GM04504 (cell line): Measurements from ENCODE around the gene OR5K1.

Source experiments
- DNase-seq: peaks from one replicate; pipeline ENCODE4 v3.0.0-alpha.2; 2012; ENCODE audit warnings: low read depth

OR5K1 gene

DNA sequence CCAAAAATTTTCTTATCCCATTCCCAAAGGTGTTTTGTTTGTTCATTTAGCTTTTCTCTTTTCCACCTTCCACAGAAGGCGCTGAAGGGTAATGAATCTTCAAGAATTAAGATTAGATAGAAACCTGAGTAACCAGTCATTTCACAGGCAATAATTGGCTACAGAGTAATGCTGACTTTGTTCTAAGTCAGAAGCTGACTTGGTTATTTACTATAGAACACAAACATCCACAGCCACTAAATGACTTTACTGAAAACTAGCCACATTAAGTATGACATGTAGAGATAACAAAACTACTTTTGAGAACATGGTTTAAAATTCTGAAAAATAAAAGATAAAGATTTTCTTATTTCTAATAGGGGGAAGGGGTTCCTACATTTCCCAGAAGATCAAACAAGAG, 51.9 kb downstream of the OR5K1 start:
- DNase-seq: no peak

DNA sequence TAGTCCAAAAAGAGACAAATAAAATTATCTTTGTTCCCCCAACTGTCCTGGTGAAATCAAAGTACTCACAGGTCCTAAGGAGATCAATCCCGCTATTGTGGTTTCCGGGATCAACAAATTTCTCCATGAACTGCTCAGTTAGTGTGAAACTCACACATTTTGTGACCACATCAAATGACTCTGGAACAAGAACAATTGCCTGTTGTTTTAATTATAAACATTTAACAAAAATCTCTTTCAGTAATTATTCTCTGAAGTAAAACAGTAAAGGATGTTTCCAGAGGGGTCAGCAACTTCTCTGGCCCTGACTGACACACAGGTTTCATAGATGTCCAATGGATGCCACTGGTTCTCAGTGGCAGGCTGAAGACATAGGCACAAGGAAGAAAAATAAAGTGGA, 55.8 kb downstream of the OR5K1 start:
- no peak for DNase-seq

DNA sequence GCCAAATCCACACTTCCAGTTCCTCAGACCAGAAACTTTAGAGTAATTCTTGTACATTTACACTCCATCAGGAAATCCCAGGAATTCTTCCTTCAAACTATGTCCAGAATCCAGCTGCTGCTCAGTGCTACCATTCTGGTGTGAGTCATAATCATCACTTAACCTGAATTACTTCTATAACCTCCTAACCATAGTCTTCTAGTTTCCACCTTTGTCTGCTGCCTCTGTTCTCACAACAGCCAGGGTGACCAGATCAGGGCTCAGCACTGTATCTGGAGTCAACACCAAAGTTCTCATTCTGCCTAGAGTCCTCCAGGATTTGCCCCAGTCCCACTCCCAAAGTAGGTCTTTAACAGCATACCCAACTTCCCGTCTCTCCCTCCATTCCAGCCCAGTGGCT, 56.4 kb downstream of the OR5K1 start:
- no peak for DNase-seq

DNA sequence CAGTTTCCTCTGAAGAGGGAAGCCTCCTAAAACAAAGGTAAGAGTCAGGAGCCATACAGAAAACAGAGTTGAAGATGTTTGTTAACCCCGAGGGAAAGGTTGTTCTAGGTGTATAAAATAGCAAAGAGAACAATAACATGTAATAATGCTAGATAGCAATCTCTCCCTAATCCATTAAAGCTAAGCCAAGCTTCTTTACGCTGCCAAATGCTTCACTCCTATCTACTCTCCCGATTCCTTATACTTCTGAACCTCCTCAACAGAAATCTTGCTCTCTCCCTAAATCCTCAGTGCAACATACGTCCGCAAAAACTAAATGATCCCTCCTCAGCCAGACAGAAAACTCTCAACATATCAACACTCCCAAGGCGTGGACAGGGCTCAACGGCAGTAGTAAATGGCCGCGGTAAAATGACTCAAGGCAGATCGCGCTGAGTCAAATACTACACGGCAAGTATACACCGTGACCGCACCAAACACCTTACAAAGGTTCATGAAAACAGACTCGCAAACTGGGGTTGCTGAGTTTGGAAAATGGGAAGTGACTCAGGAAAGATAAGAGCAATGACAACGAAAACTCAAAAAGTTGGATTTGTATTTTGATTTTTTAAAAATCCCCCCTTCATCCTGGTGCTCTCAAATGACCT, 59.0 kb downstream of the OR5K1 start:
- DNase-seq: no peak
